AG04449 (cell line): Measurements from ENCODE around the gene PDGFB.

Experiments used
- CTCF ChIA-PET: fragments of 350-600 bp; formaldehyde crosslinking; extraction: SDS; loops from one replicate; lab custom pipeline; 2021; ENCODE audit warnings: antibody characterized with exemption; lab: Yijun Ruan, JAX
- POLR2A ChIA-PET: fragments of 400-600, 350-600 bp; formaldehyde crosslinking; extraction: SDS; loops from one replicate; lab custom pipeline; 2020; ENCODE audit warnings: antibody characterized with exemption, inconsistent platforms; lab: Yijun Ruan, JAX
- DNase-seq: peaks from one replicate; pipeline ENCODE4 v3.0.0-alpha.2; 2010; ENCODE audit warnings: low read depth, low spot score
- H3K4me3 ChIP-seq: 2 replicates; pipeline ENCODE4 v1.5.1; 2011; ENCODE audit warnings: low read depth, mild to moderate bottlenecking, control low read depth, low read length
- TF ChIP-seq, protein P1 (sequence below): IDR thresholded peaks from one replicate; pipeline ENCODE4 v1.5.1; 2011; ENCODE audit warnings: mild to moderate bottlenecking, moderate library complexity, low read length, control low read depth, inconsistent platforms; ENCODE audit not compliant: insufficient read depth; ENCODE audit errors: missing control alignments

Gene PDGFB

GRCh38 chr22:39215426-39216142 is 29.2 kb downstream of the PDGFB start:
- TF ChIP-seq, protein P1, sequence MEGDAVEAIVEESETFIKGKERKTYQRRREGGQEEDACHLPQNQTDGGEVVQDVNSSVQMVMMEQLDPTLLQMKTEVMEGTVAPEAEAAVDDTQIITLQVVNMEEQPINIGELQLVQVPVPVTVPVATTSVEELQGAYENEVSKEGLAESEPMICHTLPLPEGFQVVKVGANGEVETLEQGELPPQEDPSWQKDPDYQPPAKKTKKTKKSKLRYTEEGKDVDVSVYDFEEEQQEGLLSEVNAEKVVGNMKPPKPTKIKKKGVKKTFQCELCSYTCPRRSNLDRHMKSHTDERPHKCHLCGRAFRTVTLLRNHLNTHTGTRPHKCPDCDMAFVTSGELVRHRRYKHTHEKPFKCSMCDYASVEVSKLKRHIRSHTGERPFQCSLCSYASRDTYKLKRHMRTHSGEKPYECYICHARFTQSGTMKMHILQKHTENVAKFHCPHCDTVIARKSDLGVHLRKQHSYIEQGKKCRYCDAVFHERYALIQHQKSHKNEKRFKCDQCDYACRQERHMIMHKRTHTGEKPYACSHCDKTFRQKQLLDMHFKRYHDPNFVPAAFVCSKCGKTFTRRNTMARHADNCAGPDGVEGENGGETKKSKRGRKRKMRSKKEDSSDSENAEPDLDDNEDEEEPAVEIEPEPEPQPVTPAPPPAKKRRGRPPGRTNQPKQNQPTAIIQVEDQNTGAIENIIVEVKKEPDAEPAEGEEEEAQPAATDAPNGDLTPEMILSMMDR, result peak; percentile 42
- ChIA-PET CTCF (interaction anchor here (0.8 to 3.1 kb wide), 9 partner anchors 9 to 99 kb away, joined by 3 to 15 read pairs (median 4); no protein-coding TSS in a partner anchor), POLR2A (interaction anchor here (1.0 kb wide), 1 partner anchor 16 kb away, joined by 3 read pairs; no protein-coding TSS in a partner anchor)
- no peak overlapping the region for H3K4me3 ChIP-seq
- DNase-seq, result no peak

DNA sequence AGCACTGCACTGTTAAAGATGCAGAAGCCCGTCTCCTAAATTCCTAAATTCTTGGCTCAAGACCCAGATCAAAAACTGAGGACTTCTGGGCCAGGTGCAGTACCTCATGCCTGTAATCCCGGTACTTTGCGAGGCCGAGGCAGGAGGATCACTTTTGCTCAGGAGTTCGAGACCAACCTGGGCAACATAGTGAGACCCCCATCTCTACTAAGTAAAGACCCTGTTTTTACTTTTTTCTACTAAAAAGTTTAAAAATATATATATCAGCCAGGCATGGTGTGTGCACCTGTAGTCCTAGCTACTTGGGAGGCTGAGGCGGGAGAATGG is 29.7 kb downstream of the PDGFB start:
- TF ChIP-seq, protein P1, result no peak
- CTCF ChIA-PET, result interaction anchor here (0.8 to 3.1 kb wide), 9 partner anchors 9 to 100 kb away, joined by 3 to 15 read pairs (median 4); no protein-coding TSS in a partner anchor
- POLR2A ChIA-PET, result interaction anchor here (1.0 kb wide), 1 partner anchor 16 kb away, joined by 3 read pairs; no protein-coding TSS in a partner anchor
- no peak overlapping the region for H3K4me3 ChIP-seq
- DNase-seq, result no peak

DNA sequence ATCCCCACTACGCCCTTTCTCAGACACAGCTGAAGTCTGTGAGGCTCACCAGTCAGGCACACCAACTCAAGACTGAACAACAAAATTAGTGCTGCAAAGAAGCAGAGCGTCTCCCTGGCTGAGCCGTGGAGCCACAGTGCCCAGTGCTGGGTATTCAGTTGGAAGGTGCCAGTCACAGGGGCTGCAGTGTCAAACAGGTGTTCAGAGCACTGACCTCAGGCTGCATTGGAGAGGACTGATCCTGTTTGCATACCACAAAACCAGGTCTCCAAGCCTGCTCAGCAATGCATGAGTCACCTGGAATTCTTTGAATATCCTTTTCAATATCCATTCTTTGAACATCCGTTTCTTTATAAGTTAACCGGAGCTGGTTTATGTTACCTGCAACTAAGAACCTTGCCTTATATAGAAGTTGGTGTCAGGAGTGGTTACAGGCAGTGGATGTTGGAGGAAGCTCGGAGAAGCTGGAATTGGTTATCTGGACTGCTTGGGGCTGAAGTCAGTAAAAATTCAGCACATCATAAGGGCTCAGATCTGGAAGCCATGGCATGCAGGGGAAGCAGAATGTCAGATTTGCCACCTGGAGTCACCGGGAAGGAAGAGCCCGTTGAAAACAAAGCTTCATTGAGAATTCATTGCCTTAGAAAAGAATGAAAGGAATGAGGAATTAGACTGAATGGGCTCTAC is 30.3 kb downstream of the PDGFB start:
- ChIA-PET CTCF (interaction anchor here (0.8 to 3.1 kb wide), 9 partner anchors 9 to 100 kb away, joined by 3 to 15 read pairs (median 3); no protein-coding TSS in a partner anchor), POLR2A (interaction anchor here (1.0 kb wide), 2 partner anchors 17 to 100 kb away, joined by 3 read pairs; no protein-coding TSS in a partner anchor)
- no peak for DNase-seq
- TF ChIP-seq, protein P1, result no peak
- no peak overlapping the region for H3K4me3 ChIP-seq

GRCh38 chr22:39214006-39214382 is 30.8 kb downstream of the PDGFB start:
- TF ChIP-seq, protein P1, result no peak
- no peak for DNase-seq
- no peak overlapping the region for H3K4me3 ChIP-seq
- CTCF ChIA-PET, result interaction anchor here (0.8 to 3.1 kb wide), 4 partner anchors 9 to 101 kb away, joined by 3 to 15 read pairs (median 4); no protein-coding TSS in a partner anchor
- POLR2A ChIA-PET, result interaction anchor here (1.0 kb wide), 1 partner anchor 101 kb away, joined by 3 read pairs; no protein-coding TSS in a partner anchor

GRCh38 chr22:39212721-39213376 is 31.9 kb downstream of the PDGFB start:
- ChIA-PET CTCF (no interaction called here), POLR2A (no interaction called here)
- no peak for DNase-seq
- no peak overlapping the region for H3K4me3 ChIP-seq
- TF ChIP-seq, protein P1, result no peak

DNA sequence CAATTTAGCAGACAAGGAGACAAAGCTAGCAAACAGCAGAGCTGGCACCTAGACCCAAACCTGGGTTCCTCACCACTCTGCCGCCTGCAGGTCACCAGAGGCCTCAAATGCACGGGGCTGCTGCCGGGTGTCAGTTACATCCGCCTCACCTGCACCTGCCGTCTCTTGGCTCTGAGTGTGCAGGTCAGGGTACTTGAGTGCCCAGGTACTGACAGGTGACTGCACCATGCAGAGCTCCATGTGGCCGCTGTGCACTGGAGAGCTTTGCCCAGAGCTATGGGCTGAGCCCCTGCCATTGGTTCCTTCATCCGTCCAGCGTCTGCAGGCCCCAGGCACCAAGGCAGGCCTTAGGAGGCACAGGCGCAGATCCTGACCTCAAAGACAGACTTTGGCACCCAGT is 35.0 kb downstream of the PDGFB start:
- H3K4me3 ChIP-seq, result no peak overlapping the region
- TF ChIP-seq, protein P1, result no peak
- no peak for DNase-seq
- ChIA-PET CTCF (no interaction called here), POLR2A (no interaction called here)
